Neutrophil (primary cell): ENCODE data around the gene HMGXB4.

ENCODE experiments used
- H3K27ac ChIP-seq: fragments of 200-600 bp; sonication (generic); 2 replicates; pipeline ENCODE4 v1.5.1; 2016; ENCODE audit warnings: mild to moderate bottlenecking, moderate library complexity
- H3K27me3 ChIP-seq: fragments of 200-600 bp; sonication (generic); 2 replicates; pipeline ENCODE4 v1.6.0; 2016; ENCODE audit warnings: mild to moderate bottlenecking
- H3K36me3 ChIP-seq: fragments of 200-600 bp; sonication (generic); 2 replicates; pipeline ENCODE4 v1.5.1; 2017
- H3K4me1 ChIP-seq, 2 experiments: fragments of 200-600 bp in 1 of 2; sonication (generic) in 1 of 2; 1 replicate in 1 of 2; 2 replicates in 1 of 2; pipeline versions ENCODE4 v1.5.1 to v1.6.1; 2013 to 2016; ENCODE audit warnings: low read depth in 1 of 2, low read length in 1 of 2, mild to moderate bottlenecking in 1 of 2, moderate library complexity in 1 of 2; ENCODE audit not compliant: control insufficient read depth in 1 of 2, insufficient read depth in 1 of 2
- H3K4me3 ChIP-seq, 2 experiments: fragments of 200-600 bp in 1 of 2; sonication (generic) in 1 of 2; 1 replicate in 1 of 2; 2 replicates in 1 of 2; pipeline ENCODE4 v1.5.1; 2013 to 2016; ENCODE audit warnings: low read depth in 1 of 2, low read length in 1 of 2, mild to moderate bottlenecking in 1 of 2, moderate library complexity in 1 of 2
- H3K9me3 ChIP-seq: fragments of 200-600 bp; sonication (generic); 2 replicates; pipeline ENCODE4 v1.5.1; 2016
- TF ChIP-seq, protein P1 (sequence below): fragments of 200-600 bp; sonication (generic); IDR thresholded peaks from 2 replicates; pipeline ENCODE4 v1.5.1; 2016; ENCODE audit warnings: antibody characterized with exemption

The HMGXB4 gene

DNA sequence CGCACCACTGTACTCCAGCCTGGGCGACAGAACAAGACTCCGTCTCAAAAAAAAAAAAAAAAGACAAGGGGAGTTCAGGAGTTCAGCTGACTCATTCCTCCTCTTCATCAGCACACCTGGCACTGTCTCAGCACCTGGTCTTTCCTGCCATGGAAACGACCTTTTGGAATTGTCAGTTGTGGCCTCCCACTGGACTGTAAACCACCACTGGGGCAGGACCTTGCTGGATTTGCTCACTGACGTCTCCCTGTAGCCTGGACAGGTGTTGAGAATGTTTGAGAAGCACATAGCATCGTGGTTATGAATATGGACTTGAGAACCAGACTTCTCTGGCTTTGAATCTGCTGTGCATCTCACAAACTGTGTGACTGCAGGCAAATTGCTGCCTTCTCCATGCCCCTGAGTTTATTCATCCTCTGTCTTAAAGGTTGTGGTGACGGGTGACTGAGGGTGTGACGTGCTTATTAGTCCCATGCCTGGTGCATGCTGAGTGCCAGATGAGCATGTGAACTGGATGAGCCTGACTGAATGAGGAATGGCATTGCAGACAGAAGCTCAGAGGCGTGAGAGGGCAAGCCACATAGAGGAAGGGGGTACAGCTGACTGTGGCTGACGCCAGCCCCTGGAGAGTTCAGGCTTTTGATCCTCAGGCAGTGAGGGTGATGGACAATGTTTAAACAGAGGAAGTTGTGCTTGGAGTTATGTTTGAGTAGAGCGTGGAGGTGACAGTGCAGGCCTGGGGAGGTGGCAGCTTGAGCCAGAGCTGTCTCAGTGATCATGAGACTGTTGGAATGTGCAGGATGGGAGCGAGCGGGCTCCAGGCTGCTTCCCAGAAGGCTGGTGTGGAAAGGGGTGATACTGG is 55.1 kb downstream of the HMGXB4 start:
- H3K36me3 ChIP-seq: peaks cover 75% of the 10 kb centered on the region
- no peaks in the 10 kb centered on the region for H3K9me3 ChIP-seq
- H3K27ac ChIP-seq: peak overlapping the region; percentile 31
- peaks cover 19 to 20% of the 10 kb centered on the region in 2 experiments for H3K4me1 ChIP-seq
- H3K4me3 ChIP-seq: no peak overlapping the region
- H3K27me3 ChIP-seq: no peaks in the 10 kb centered on the region
- TF ChIP-seq, protein P1, sequence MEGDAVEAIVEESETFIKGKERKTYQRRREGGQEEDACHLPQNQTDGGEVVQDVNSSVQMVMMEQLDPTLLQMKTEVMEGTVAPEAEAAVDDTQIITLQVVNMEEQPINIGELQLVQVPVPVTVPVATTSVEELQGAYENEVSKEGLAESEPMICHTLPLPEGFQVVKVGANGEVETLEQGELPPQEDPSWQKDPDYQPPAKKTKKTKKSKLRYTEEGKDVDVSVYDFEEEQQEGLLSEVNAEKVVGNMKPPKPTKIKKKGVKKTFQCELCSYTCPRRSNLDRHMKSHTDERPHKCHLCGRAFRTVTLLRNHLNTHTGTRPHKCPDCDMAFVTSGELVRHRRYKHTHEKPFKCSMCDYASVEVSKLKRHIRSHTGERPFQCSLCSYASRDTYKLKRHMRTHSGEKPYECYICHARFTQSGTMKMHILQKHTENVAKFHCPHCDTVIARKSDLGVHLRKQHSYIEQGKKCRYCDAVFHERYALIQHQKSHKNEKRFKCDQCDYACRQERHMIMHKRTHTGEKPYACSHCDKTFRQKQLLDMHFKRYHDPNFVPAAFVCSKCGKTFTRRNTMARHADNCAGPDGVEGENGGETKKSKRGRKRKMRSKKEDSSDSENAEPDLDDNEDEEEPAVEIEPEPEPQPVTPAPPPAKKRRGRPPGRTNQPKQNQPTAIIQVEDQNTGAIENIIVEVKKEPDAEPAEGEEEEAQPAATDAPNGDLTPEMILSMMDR: no peak

DNA sequence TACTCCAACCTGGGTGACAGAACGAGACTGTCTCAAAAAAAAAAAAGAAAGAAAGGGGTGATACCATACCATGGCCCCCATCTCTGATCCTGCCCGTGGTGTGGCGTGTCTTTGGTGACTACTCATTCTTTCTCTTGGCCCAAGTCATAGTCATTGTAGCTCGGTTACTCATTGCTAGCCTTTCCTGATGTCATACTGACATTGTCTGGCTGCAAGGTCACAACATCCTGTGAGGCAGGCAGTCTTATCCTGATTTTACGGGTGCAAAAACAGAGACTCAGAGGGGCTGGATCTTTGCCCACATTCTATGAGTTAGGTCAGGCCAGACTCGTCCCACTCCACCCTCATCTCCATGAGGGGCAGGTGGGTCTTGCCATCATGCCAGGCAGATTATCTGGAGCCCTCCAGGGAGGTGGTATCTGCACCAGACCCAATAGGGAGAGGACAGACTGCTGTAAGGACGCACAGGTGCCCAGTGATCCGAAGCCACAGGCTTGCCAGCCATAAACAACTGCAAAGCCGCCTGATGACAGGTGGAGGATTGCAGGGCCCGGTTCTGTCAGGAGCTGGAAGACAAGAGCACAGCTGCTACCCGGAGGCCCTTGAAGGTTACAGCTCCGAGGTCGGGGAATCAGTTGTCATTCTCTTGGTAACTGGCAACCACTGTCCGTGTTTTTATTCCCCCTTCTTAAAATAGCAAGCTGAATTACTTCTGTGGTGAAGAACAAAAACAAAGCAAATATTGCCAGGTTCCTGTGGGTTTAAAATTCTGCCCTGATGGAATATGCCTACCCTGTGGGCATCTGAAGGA is 56.2 kb downstream of the HMGXB4 start:
- H3K4me1 ChIP-seq: peaks cover 8 to 9% of the 10 kb centered on the region in 2 experiments
- H3K36me3 ChIP-seq: peaks cover 86% of the 10 kb centered on the region
- no peaks in the 10 kb centered on the region for H3K9me3 ChIP-seq
- no peaks in the 10 kb centered on the region for H3K27me3 ChIP-seq
- H3K4me3 ChIP-seq: no peak overlapping the region
- no peak overlapping the region for H3K27ac ChIP-seq
- TF ChIP-seq, protein P1: no peak

DNA sequence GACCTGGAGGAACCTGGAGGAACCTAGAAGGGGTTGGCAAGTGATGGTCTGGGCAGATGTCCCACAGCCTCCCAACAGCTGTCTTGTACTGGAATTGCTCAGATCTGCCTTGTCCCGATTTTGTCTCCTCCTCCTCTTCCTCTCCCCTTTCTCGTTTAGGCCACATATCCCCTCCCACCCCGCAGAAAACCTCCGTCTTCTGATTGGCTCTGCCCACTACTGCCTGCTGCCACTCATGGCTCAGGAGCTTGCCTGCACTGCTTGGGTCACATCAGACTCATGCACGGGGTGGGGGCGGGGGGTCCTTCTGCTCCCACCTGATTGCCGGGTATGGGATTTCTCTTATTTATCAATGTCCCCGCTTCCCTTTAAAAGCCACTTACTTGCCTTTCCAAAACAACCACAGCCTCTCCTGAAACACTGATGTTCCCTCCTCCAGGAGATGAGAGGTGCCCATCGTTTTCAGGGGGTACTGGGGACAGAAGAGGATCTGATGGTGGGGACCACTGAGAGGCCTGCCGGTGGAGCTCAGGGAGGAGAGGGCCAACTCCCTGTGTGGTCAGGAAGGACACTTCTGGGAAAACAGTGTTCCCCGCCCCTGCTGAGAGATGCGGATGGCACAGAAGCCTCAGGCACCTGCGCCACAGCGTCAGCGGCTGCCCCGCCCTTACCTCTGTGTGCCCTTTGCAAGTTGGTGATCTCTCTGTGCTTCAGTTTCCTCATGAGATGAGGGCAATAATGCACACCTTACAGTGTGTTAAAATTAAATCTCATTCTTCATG is 57.1 kb downstream of the HMGXB4 start:
- no peaks in the 10 kb centered on the region for H3K27me3 ChIP-seq
- H3K9me3 ChIP-seq: no peaks in the 10 kb centered on the region
- H3K4me1 ChIP-seq: peaks cover 0 to under 1% of the 10 kb centered on the region in 2 experiments
- H3K4me3 ChIP-seq: no peak overlapping the region
- no peak overlapping the region for H3K27ac ChIP-seq
- TF ChIP-seq, protein P1: no peak
- peaks cover 88% of the 10 kb centered on the region for H3K36me3 ChIP-seq

DNA sequence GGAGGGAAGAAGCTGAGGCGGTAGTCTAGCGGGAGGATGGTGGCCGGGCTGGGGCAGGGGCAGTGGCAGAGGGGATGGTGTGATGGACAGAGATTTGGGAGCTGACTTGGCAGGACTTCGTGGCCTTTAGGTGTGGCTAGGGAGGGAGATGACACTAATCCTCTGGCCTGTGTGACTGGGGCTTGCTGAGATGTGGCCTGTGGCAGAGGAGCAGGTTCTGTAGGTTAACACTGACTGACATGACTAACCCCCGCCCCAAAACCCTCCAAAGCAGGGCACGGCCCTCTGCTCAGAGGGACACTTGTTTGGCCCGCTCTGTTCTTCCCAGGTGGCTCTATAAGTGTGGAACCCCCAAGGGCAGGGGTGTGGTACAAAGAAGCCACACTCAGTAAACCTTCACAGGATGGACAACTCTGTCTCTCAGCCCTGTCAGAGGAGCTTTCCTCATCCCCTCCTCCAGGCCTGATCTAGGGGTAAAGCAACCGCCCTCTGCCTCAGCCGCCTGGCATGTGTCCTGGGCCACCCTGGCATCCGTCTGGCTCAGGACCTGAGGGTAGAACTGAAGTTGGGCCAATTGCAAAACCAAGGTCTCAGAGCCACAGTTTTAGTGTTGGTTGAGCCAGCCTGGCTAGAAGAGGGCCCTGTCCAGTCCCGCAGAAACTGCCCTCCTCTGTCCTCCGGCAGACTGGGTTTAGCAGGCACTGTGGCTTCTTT is 58.0 kb downstream of the HMGXB4 start:
- H3K4me3 ChIP-seq: no peak overlapping the region
- H3K27me3 ChIP-seq: no peaks in the 10 kb centered on the region
- H3K9me3 ChIP-seq: no peaks in the 10 kb centered on the region
- H3K4me1 ChIP-seq: no peaks in the 10 kb centered on the region
- peaks cover 90% of the 10 kb centered on the region for H3K36me3 ChIP-seq
- peak overlapping the region; percentile 35 for H3K27ac ChIP-seq
- TF ChIP-seq, protein P1: no peak
